Type B pancreatic cell (in vitro differentiated cells): Measurements from ENCODE around the gene HDAC9. TPM values are rescaled to one million over a fixed set of nuclear protein-coding genes. Genes with fewer than 3 reads are reported as not detected.

ENCODE experiments used
- DNase-seq: peaks from one replicate; pipeline ENCODE4 v3.0.0; 2021; ENCODE audit warnings: mixed read lengths; ENCODE audit not compliant: unreplicated experiment; ENCODE audit errors: extremely low spot score
- H3K27ac Mint-ChIP-seq: 2 replicates; pipeline ENCODE4 v1.8.0; 2021; ENCODE audit warnings: mild to moderate bottlenecking, mixed read lengths
- H3K27me3 Mint-ChIP-seq: 2 replicates; pipeline ENCODE4 v1.8.0; 2021; ENCODE audit warnings: mixed read lengths
- H3K36me3 Mint-ChIP-seq: 2 replicates; pipeline ENCODE4 v1.8.0; 2021; ENCODE audit warnings: mixed read lengths
- H3K4me1 Mint-ChIP-seq: one replicate; pipeline ENCODE4 v1.8.0; 2021; ENCODE audit warnings: mixed read lengths; ENCODE audit not compliant: unreplicated experiment
- H3K4me3 Mint-ChIP-seq: 2 replicates; pipeline ENCODE4 v1.8.0; 2021; ENCODE audit warnings: mild to moderate bottlenecking, mixed read lengths
- H3K9me3 Mint-ChIP-seq: 2 replicates; pipeline ENCODE4 v1.8.0; 2021; ENCODE audit warnings: mixed read lengths
- CTCF ChIP-seq: fragments of 200-600 bp; sonication (generic); conservative IDR thresholded peaks from 2 replicates; pipeline ENCODE4 v1.5.0; 2021; ENCODE audit warnings: antibody characterized with exemption, mild to moderate bottlenecking
- total RNA-seq: library from RNA; stranded (reverse); gene quantifications from 2 replicates; pipeline ENCODE4 v1.2.1, GENCODE V29; 2021; ENCODE audit warnings: low replicate concordance

HDAC9 gene
- total RNA-seq, 1 donor from 2014 or later: 6.8 TPM

- no peak for TF ChIP-seq CTCF
- Mint-ChIP-seq H3K4me3 (no peak overlapping the region), H3K9me3 (no peaks in the 10 kb centered on the region), H3K4me1 (peaks cover 18% of the 10 kb centered on the region), H3K27me3 (no peaks in the 10 kb centered on the region), H3K27ac (no peak overlapping the region), H3K36me3 (no peaks in the 10 kb centered on the region)
- no peak for DNase-seq
These were observed 60.4 kb downstream of the HDAC9 start for GRCh38 chr7:18555968-18556367.

GRCh38 chr7:18558503-18558902 is 63.0 kb downstream of the HDAC9 start:
- Mint-ChIP-seq H3K4me1 (peaks cover 8% of the 10 kb centered on the region), H3K27ac (no peak overlapping the region), H3K36me3 (no peaks in the 10 kb centered on the region), H3K9me3 (no peaks in the 10 kb centered on the region), H3K27me3 (no peaks in the 10 kb centered on the region), H3K4me3 (no peak overlapping the region)
- TF ChIP-seq CTCF: no peak
- no peak for DNase-seq

GRCh38 chr7:18558910-18559309 is 63.4 kb downstream of the HDAC9 start:
- DNase-seq: no peak
- no peaks in the 10 kb centered on the region for H3K36me3 Mint-ChIP-seq
- H3K4me3 Mint-ChIP-seq: no peak overlapping the region
- H3K27ac Mint-ChIP-seq: no peak overlapping the region
- no peaks in the 10 kb centered on the region for H3K27me3 Mint-ChIP-seq
- H3K9me3 Mint-ChIP-seq: no peaks in the 10 kb centered on the region
- H3K4me1 Mint-ChIP-seq: peaks cover 4% of the 10 kb centered on the region
- no peak for TF ChIP-seq CTCF

- H3K9me3 Mint-ChIP-seq: no peaks in the 10 kb centered on the region
- H3K36me3 Mint-ChIP-seq: no peaks in the 10 kb centered on the region
- H3K27me3 Mint-ChIP-seq: no peaks in the 10 kb centered on the region
- DNase-seq: no peak
- peaks cover 4% of the 10 kb centered on the region for H3K4me1 Mint-ChIP-seq
- no peak overlapping the region for H3K27ac Mint-ChIP-seq
- no peak overlapping the region for H3K4me3 Mint-ChIP-seq
- no peak for TF ChIP-seq CTCF
These were observed 64.2 kb downstream of the HDAC9 start for GRCh38 chr7:18559756-18560155.

GRCh38 chr7:18564779-18565178 is 69.2 kb downstream of the HDAC9 start:
- DNase-seq: no peak
- H3K4me1 Mint-ChIP-seq: no peaks in the 10 kb centered on the region
- H3K9me3 Mint-ChIP-seq: no peaks in the 10 kb centered on the region
- no peak for TF ChIP-seq CTCF
- H3K27ac Mint-ChIP-seq: no peak overlapping the region
- H3K4me3 Mint-ChIP-seq: no peak overlapping the region
- H3K27me3 Mint-ChIP-seq: no peaks in the 10 kb centered on the region
- no peaks in the 10 kb centered on the region for H3K36me3 Mint-ChIP-seq

GRCh38 chr7:18565337-18565736 is 69.8 kb downstream of the HDAC9 start:
- H3K4me3 Mint-ChIP-seq: no peak overlapping the region
- H3K27me3 Mint-ChIP-seq: no peaks in the 10 kb centered on the region
- no peaks in the 10 kb centered on the region for H3K4me1 Mint-ChIP-seq
- TF ChIP-seq CTCF: no peak
- DNase-seq: no peak
- no peaks in the 10 kb centered on the region for H3K36me3 Mint-ChIP-seq
- no peaks in the 10 kb centered on the region for H3K9me3 Mint-ChIP-seq
- H3K27ac Mint-ChIP-seq: no peak overlapping the region
